NCI-H1930 (cell line): ENCODE results near the gene GNG11.

ENCODE experiments used
- DNase-seq, 2 experiments: peaks; one replicate each; lab custom pipeline; 2025; lab: John Stamatoyannopoulos, UW

The GNG11 gene

GRCh38 chr7:93948106-93948505 lies 26.6 kb downstream of the GNG11 start:
- no peak for DNase-seq

GRCh38 chr7:93948873-93949272 lies 27.3 kb downstream of the GNG11 start:
- DNase-seq = no peak

- peak in 1 of 2 experiments; percentile 31 for DNase-seq
These were observed 27.9 kb downstream of the GNG11 start for GRCh38 chr7:93949423-93949822.

GRCh38 chr7:93955304-93955703 lies 33.8 kb downstream of the GNG11 start:
- DNase-seq = no peak

- no peak for DNase-seq
These were observed 36.2 kb downstream of the GNG11 start for GRCh38 chr7:93957767-93958166.

- no peak for DNase-seq
These were observed 36.7 kb downstream of the GNG11 start for GRCh38 chr7:93958216-93958615.

- no peak for DNase-seq
These were observed 37.1 kb downstream of the GNG11 start for GRCh38 chr7:93958651-93959050.

GRCh38 chr7:93960986-93961385 lies 39.5 kb downstream of the GNG11 start:
- no peak for DNase-seq

GRCh38 chr7:93964262-93964661 lies 42.7 kb downstream of the GNG11 start:
- DNase-seq = no peak

GRCh38 chr7:93964813-93965212 lies 43.3 kb downstream of the GNG11 start:
- DNase-seq = no peak

GRCh38 chr7:93968911-93969620 lies 47.5 kb downstream of the GNG11 start:
- DNase-seq = no peak

GRCh38 chr7:93972029-93972725 lies 50.6 kb downstream of the GNG11 start:
- no peak for DNase-seq

- DNase-seq = no peak
These were observed 51.6 kb downstream of the GNG11 start for GRCh38 chr7:93973134-93973533.

GRCh38 chr7:93977211-93977950 lies 55.8 kb downstream of the GNG11 start:
- DNase-seq = no peak
